Subcutaneous abdominal adipose tissue (tissue), 5 donors: ENCODE results near the gene GLYATL2.

Source experiments
- H3K27ac ChIP-seq: one replicate; pipeline ENCODE4 v1.7.0; 2013; ENCODE audit warnings: low read depth, mild to moderate bottlenecking, inconsistent platforms, low read length, moderate library complexity
- H3K27me3 ChIP-seq, 5 donors: one replicate each; pipeline ENCODE4 v1.7.0; 2013; ENCODE audit warnings: low read length in 5 of 5, inconsistent platforms in 1 of 5; ENCODE audit not compliant: control insufficient read depth in 5 of 5, insufficient read depth in 4 of 5
- H3K36me3 ChIP-seq, 5 donors: one replicate each; pipeline ENCODE4 v1.7.0; 2013; ENCODE audit warnings: low read length in 5 of 5; ENCODE audit not compliant: control insufficient read depth in 5 of 5, insufficient read depth in 5 of 5
- H3K4me1 ChIP-seq, 5 donors: one replicate each; pipeline ENCODE4 v1.7.0; 2013; ENCODE audit warnings: low read length in 5 of 5, mild to moderate bottlenecking in 3 of 5, moderate library complexity in 1 of 5; ENCODE audit not compliant: control insufficient read depth in 5 of 5, insufficient read depth in 5 of 5
- H3K4me3 ChIP-seq, 5 donors: one replicate each; pipeline ENCODE4 v1.7.0; 2013; ENCODE audit warnings: low read length in 5 of 5, low read depth in 1 of 5
- H3K9ac ChIP-seq, 5 donors: one replicate each; pipeline ENCODE4 v1.7.0; 2013; ENCODE audit warnings: low read length in 5 of 5, mild to moderate bottlenecking in 4 of 5, moderate library complexity in 3 of 5
- H3K9me3 ChIP-seq, 5 donors: one replicate each; pipeline ENCODE4 v1.7.0; 2013; ENCODE audit warnings: low read length in 5 of 5; ENCODE audit not compliant: control insufficient read depth in 5 of 5
- donor health status: healthy.
- donor health status: healthy.
- donor health status: healthy.
- donor health status: healthy.
- donor health status: healthy.

The GLYATL2 gene, protein sequence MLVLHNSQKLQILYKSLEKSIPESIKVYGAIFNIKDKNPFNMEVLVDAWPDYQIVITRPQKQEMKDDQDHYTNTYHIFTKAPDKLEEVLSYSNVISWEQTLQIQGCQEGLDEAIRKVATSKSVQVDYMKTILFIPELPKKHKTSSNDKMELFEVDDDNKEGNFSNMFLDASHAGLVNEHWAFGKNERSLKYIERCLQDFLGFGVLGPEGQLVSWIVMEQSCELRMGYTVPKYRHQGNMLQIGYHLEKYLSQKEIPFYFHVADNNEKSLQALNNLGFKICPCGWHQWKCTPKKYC

DNA sequence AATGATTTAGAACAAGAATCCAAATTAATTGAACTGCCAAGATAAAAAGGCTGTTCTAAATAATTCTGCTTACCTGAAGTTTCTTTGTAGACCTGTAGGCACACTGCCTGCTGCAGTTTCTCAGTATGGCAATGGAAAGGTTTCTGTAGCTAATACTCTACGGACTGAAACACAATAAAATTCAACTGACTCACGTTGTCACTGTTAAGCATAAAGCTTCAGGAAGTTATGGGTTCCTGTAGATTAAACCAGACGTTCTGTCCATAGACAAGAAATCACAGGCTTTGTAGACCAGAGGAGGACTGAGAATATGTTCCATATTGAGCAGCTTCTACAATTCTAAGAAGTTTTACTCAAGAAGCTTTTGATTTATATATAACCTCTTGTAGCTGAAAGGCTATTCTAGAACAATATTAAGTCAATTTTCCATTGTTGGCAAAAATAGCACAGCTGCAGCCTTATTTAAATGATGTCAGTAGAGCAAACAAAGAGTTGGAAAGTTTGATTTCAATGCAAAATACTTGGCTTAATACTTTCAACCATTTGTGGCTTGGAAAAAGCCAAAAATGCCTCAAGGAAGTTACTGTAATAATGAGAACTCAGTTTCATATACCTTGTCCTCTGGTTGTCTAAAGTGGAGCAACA, at the start of gene GLYATL2:
GLYATL2 (minus strand) TSS at position 344 of the 645 bp plus-strand sequence. CDS start 5,092 bp downstream, outside the sequence.
- H3K4me3 ChIP-seq, result no peak within 1 kb of the TSS
- no peak within 1 kb of the TSS for H3K9ac ChIP-seq
- no peak within 1 kb of the TSS for H3K27ac ChIP-seq
- H3K9me3 ChIP-seq, result no peaks in the 10 kb centered on the region
- H3K4me1 ChIP-seq, result no peaks in the 10 kb centered on the region
- H3K36me3 ChIP-seq, result no peaks in the 10 kb centered on the region
- no peaks in the 10 kb centered on the region for H3K27me3 ChIP-seq

DNA sequence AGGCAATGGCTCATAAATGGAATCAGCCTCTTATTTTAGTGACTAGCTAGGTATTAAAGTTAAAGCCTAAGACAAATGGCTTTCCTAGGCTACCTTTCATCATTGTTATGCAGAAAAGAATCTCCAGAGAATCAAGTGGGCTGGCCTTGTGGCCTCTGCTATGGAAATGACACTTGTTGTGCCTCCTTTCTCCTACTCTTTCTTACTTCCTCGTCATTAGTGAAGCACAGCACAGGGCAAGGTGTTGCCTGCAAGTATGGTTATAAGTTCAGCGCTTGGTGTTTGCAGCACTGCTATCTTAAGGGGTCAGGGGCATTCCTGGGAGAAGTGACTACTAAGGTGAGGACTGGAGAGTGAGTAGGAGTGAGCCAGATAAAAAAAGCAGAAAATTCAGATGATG, 49.4 kb upstream of the GLYATL2 start:
- H3K9ac ChIP-seq, result no peak overlapping the region
- H3K9me3 ChIP-seq, result no peaks in the 10 kb centered on the region
- H3K4me1 ChIP-seq, result no peaks in the 10 kb centered on the region
- H3K27ac ChIP-seq, result no peak overlapping the region
- H3K27me3 ChIP-seq, result no peaks in the 10 kb centered on the region
- no peaks in the 10 kb centered on the region for H3K36me3 ChIP-seq
- no peak overlapping the region for H3K4me3 ChIP-seq

DNA sequence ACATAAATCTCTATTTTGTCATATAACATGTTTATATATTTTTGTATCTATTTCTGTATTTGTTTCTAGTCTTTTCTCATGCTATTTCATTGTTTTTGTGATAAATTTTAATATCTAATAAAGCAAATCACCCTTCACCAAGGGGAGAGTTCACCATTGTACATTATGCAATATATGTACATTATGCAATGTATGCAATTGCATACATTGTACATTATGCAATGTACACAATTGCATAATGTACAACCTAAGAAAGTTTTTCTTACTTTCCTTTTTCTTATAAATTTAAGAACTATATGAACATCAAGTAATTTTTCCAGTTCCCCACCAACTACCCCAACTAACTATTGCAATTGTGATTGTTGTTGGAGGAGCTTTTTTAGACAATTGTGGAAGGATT, 44.1 kb upstream of the GLYATL2 start:
- no peak overlapping the region for H3K4me3 ChIP-seq
- H3K36me3 ChIP-seq, result no peaks in the 10 kb centered on the region
- no peak overlapping the region for H3K27ac ChIP-seq
- H3K27me3 ChIP-seq, result no peaks in the 10 kb centered on the region
- H3K4me1 ChIP-seq, result no peaks in the 10 kb centered on the region
- H3K9me3 ChIP-seq, result no peaks in the 10 kb centered on the region
- no peak overlapping the region for H3K9ac ChIP-seq

DNA sequence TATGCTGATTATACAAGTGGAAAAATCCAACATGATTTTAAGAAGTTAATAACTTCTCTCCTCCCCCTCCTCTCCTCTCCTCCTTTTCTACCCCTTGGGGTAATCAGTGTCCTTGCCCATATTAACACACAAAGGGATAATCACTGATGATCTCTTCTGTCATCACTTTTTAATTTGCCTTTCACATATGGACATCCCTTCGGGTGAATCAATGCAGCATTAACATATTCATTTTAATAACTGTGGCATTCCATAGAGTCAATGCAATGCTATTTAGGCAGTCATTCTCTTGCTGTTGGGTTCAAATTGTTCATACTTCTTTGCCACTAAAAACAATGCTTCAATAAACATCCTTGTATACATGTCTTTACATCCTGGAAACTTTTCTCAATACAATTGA, 42.9 kb upstream of the GLYATL2 start:
- Histone ChIP-seq H3K9me3 (no peaks in the 10 kb centered on the region), H3K27me3 (no peaks in the 10 kb centered on the region), H3K9ac (no peak overlapping the region), H3K36me3 (no peaks in the 10 kb centered on the region), H3K27ac (no peak overlapping the region), H3K4me3 (no peak overlapping the region), H3K4me1 (no peaks in the 10 kb centered on the region)

DNA sequence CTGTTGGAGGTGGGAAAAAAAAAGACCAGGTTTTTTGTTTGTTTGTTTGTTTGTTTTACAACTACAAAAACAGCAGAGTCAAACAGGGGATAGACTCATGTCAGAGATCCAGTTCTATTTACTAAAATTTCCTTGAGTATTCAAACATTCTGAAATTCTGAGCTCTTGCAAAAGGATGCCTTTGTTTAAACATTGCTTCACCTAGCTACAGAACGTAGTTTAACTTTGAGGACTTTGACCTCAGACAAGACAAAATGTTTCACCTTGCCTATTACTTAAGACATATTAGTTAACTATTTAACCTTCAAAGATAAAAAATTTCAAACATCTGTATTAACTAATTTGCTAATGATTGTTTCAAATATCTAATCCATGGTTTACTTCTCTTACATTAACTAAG, 36.1 kb upstream of the GLYATL2 start:
- H3K27me3 ChIP-seq, result no peaks in the 10 kb centered on the region
- no peaks in the 10 kb centered on the region for H3K36me3 ChIP-seq
- no peak overlapping the region for H3K27ac ChIP-seq
- H3K9ac ChIP-seq, result no peak overlapping the region
- H3K4me3 ChIP-seq, result no peak overlapping the region
- no peaks in the 10 kb centered on the region for H3K4me1 ChIP-seq
- H3K9me3 ChIP-seq, result no peaks in the 10 kb centered on the region

DNA sequence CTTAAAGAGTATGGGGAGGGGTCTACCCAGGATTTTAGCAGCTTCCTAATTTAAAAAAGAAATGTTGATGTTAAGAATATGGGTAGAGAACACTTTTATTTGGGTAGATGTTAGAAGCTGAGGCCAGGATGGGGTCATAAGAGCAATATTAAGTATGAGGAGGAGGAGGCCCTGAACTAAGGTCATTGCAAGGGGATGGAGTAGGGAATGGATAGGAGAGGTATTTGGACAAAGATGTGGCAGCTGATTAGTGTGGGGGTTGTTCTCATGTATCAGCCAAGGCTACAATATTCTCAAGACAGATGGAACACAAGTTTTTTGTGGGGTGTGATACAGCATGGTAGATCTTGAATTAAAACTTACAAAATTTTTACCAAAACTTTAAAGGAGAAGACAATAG, 35.7 kb upstream of the GLYATL2 start:
- Histone ChIP-seq H3K9ac (no peak overlapping the region), H3K4me3 (no peak overlapping the region), H3K27me3 (no peaks in the 10 kb centered on the region), H3K36me3 (no peaks in the 10 kb centered on the region), H3K4me1 (no peaks in the 10 kb centered on the region), H3K27ac (no peak overlapping the region), H3K9me3 (no peaks in the 10 kb centered on the region)

DNA sequence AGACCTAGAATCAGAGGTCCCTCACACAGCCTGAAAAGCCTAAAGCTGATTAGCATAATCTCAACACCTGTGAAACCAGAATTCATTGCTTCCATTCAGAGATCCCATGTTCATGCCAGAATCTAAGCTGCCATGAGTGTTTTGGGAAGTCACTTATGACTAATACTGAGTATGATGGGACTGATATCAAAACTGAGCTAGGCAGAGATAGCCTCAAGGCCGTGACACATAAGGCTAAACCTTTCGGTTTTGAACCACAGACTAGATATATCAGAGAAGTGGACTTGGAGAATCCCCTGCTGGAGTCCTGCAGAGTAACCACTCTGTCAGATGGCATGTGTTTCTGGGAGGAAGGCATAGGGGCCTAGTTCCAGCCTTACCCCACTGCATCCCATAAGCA, 23.1 kb upstream of the GLYATL2 start:
- Histone ChIP-seq H3K27ac (no peak overlapping the region), H3K36me3 (no peaks in the 10 kb centered on the region), H3K9ac (no peak overlapping the region), H3K4me3 (no peak overlapping the region), H3K9me3 (peaks cover 0 to 6% (median 6%) of the 10 kb centered on the region in 5 donors), H3K4me1 (no peaks in the 10 kb centered on the region), H3K27me3 (no peaks in the 10 kb centered on the region)

DNA sequence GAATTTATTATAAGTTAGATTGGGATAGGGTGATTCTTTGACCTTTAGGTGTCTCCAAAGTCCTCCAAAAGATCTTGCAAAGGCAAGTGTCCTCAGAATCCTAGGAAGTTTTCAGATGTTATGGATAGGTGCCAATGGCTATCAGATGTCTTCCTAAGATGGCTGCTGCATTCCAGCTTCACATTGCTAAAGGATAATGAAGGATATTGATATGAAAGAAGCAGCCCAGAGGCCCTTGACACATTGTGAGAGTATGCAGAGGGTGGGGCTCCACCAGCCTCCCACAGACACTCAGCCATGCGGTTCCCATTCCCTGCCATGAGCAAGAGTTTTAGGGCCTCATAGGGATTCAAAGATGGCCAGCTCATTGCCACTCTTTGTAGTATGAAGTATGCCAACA, 22.3 kb upstream of the GLYATL2 start:
- no peaks in the 10 kb centered on the region for H3K36me3 ChIP-seq
- no peak overlapping the region for H3K27ac ChIP-seq
- H3K27me3 ChIP-seq, result no peaks in the 10 kb centered on the region
- H3K9ac ChIP-seq, result no peak overlapping the region
- H3K4me3 ChIP-seq, result no peak overlapping the region
- H3K9me3 ChIP-seq, result peaks cover 0 to 11% (median 6%) of the 10 kb centered on the region in 5 donors
- no peaks in the 10 kb centered on the region for H3K4me1 ChIP-seq

DNA sequence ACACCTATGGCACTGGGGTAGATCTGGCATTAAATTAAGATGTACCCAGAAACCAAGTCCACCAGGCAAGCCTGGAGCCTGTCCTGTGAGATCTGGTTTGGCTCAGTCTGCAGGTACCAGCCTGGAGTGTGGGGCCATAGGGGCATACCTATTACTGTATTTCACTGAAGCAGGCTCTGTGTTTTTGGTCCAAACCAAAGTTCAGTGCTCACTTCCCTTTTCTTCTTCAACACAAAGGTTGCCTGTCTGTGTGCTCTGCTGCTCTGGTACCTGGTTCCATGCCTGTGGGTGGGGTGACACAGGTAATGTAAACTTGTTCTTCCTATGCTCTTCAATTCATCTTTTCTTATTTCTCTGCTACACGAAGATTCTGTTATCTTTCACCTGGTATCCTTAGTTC, 19.8 kb upstream of the GLYATL2 start:
- Histone ChIP-seq H3K36me3 (no peaks in the 10 kb centered on the region), H3K9me3 (peaks cover 0 to 11% (median 6%) of the 10 kb centered on the region in 5 donors), H3K27ac (no peak overlapping the region), H3K9ac (no peak overlapping the region), H3K27me3 (no peaks in the 10 kb centered on the region), H3K4me3 (no peak overlapping the region), H3K4me1 (no peaks in the 10 kb centered on the region)

DNA sequence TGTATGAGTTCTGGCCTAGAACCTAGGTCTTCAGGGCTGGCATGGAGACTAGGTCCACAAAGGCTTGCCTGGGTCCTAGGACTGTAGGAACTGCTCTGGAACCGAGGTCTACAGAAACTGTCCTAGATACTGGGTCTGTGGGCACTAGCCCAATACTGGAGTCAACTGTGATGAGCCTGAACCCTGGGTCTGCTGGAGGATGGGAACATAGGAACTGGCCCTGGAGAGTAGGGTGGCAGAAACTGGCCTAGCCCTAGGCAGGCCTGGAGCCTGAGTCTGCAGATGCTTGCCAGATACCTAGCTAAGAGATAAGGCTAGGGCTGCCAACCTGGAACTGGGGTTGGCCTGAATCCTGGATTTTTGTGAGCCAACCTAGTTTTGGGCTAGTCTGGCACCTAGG, 19.2 kb upstream of the GLYATL2 start:
- no peaks in the 10 kb centered on the region for H3K36me3 ChIP-seq
- no peaks in the 10 kb centered on the region for H3K27me3 ChIP-seq
- no peak overlapping the region for H3K27ac ChIP-seq
- H3K4me1 ChIP-seq, result no peaks in the 10 kb centered on the region
- peaks cover 0 to 11% (median 6%) of the 10 kb centered on the region in 5 donors for H3K9me3 ChIP-seq
- H3K4me3 ChIP-seq, result no peak overlapping the region
- H3K9ac ChIP-seq, result no peak overlapping the region
